NT2/D1 (cell line): ENCODE data around the gene FEZF1.

ENCODE experiments used
- SUZ12 ChIP-seq: IDR thresholded peaks from 2 replicates; pipeline ENCODE4 v1.6.1; 2011; ENCODE audit not compliant: insufficient read length, insufficient read depth; ENCODE audit errors: extremely low read depth
- ZNF274 ChIP-seq: IDR thresholded peaks from 2 replicates; pipeline ENCODE4 v1.6.1; 2011; ENCODE audit warnings: mild to moderate bottlenecking, low read depth, low read length

DNA sequence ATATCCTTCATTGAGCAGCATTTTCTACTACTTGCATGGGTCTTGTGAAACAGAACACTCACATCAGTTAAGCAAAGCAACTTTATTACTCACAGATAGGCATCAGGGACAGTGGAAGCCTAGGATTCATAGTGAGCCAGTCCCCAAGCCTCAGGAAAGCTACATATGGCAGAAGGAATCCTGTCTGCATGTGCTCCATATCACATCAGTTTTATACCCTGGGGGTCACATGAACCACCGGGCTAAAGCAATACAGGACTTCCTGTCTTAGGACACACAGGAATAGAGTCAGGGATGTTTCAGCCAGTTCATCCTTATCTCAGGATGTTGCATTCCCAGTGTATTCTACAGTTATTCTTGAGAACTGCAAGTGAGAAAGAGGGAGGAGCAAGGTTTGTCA, 15.1 kb downstream of the FEZF1 start:
- TF ChIP-seq SUZ12 (no peak), ZNF274 (no peak)
